ENCODE data around the gene SLC22A1. TPM values are rescaled to one million over a fixed set of nuclear protein-coding genes. Genes with fewer than 3 reads are reported as not detected.

SLC22A1 gene
- total RNA-seq, 1 donor: 0.72 TPM

DNA sequence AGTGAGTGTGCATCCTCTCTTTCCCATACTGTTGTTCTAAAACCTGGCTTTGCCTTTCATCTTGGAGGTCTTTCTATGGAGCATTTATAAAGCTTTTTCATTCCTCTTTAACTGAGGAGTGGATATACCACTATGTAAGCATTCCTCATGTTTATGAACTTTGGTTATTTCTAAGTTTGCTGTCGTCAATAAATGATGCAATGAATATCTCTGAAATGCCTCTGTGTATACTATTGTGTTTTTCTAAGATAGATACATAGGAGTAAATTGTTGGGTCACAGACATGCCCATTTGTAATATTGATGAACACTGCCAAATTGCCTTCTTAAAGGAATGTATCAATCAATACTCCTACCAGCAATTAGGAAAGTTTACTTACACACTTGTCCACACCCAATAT, 83.1 kb downstream of the SLC22A1 start:
- no peak overlapping the region for H3K27ac ChIP-seq (ENCODE audit: low read depth, low read length)
- H4K20me1 ChIP-seq (ENCODE audit: insufficient read depth, low read length): no peaks in the 10 kb centered on the region
- no peak for TF ChIP-seq CTCF (IDR thresholded peaks at IDR 0.05; ENCODE audit: extremely low read depth, low read depth, low read length)
- no peak overlapping the region for H3K4me2 ChIP-seq (ENCODE audit: insufficient read depth, low read length)
- no peaks in the 10 kb centered on the region for H3K9me3 ChIP-seq (ENCODE audit: low read depth, low read length)
- no peak overlapping the region for H3K4me3 ChIP-seq (ENCODE audit: insufficient read depth, low read length)
- no peaks in the 10 kb centered on the region for H3K79me2 ChIP-seq (ENCODE audit: insufficient read depth, low read length)
- no peak for DNase-seq (ENCODE audit: insufficient read length, low spot score, missing footprints)
- no peak overlapping the region for H2AFZ ChIP-seq (ENCODE audit: low read length)
- H3K27me3 ChIP-seq (ENCODE audit: insufficient read depth, low read length): no peaks in the 10 kb centered on the region
- H3K4me1 ChIP-seq (ENCODE audit: insufficient read depth, low read length): peaks cover 13% of the 10 kb centered on the region
- no peaks in the 10 kb centered on the region for H3K36me3 ChIP-seq (ENCODE audit: insufficient read depth, low read length)

GRCh38 chr6:160207618-160208017, 86.0 kb downstream of the SLC22A1 start:
- H3K27me3 ChIP-seq (ENCODE audit: insufficient read depth, low read length): no peaks in the 10 kb centered on the region
- no peak for DNase-seq (ENCODE audit: insufficient read length, low spot score, missing footprints)
- H4K20me1 ChIP-seq (ENCODE audit: insufficient read depth, low read length): no peaks in the 10 kb centered on the region
- H3K4me2 ChIP-seq (ENCODE audit: insufficient read depth, low read length): no peak overlapping the region
- no peak overlapping the region for H3K27ac ChIP-seq (ENCODE audit: low read depth, low read length)
- TF ChIP-seq CTCF (IDR thresholded peaks at IDR 0.05; ENCODE audit: extremely low read depth, low read depth, low read length): no peak
- no peak overlapping the region for H2AFZ ChIP-seq (ENCODE audit: low read length)
- H3K4me1 ChIP-seq (ENCODE audit: insufficient read depth, low read length): peaks cover 8% of the 10 kb centered on the region
- no peaks in the 10 kb centered on the region for H3K79me2 ChIP-seq (ENCODE audit: insufficient read depth, low read length)
- H3K4me3 ChIP-seq (ENCODE audit: insufficient read depth, low read length): no peak overlapping the region
- H3K9me3 ChIP-seq (ENCODE audit: low read depth, low read length): no peaks in the 10 kb centered on the region
- no peaks in the 10 kb centered on the region for H3K36me3 ChIP-seq (ENCODE audit: insufficient read depth, low read length)

Small RNA genes lying within 50 kb of the gene (small RNA-seq; reads per million reads assigned to genes)
- gene AL645733.1: not detected

Other genes with a start within 250 kb of the SLC22A1 start
- gene MAS1, start 230.8 kb upstream of the SLC22A1 start, total RNA-seq: under 0.01 TPM in 1 of 2 replicates, not detected in the other
- gene IGF2R, start 152.7 kb upstream of the SLC22A1 start, total RNA-seq: 174 and 177 TPM in 2 replicates
- under 0.01 TPM in 2 replicates for gene SLC22A2, start 137.0 kb downstream of the SLC22A1 start, total RNA-seq
- gene SLC22A3, start 226.6 kb downstream of the SLC22A1 start, total RNA-seq: 18.9 and 22.1 TPM in 2 replicates